GM18508 (cell line): ENCODE results near the gene CAMSAP1.

Experiments
- ATAC-seq: cut with Tn5 transposase; IDR thresholded peaks from one replicate; pipeline ENCODE4 v1.9.1; 2021; ENCODE audit warnings: moderate number of reproducible peaks; ENCODE audit not compliant: insufficient read depth, unreplicated experiment

CAMSAP1 gene

DNA sequence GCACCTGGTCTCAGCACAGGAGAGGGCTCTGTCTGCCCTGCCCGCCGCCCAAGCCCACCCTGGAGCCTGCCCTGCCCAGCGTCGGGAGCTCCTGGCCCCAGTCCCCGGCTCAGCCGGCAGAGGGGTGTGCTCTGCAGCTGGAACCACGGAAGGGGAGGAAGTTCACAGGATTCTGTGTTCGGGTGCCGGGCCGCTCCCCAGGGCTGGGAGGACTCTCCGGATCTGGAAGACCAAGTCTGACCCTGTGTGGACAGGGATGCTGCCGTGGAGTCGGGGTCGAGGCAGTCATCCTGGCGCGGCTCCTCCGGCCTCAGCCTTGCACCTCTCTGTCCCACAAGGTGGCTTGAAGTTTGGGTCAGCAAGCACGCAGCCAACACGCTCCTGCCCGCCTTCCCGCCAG is 126.7 kb downstream of the CAMSAP1 start:
- ATAC-seq, result no peak

DNA sequence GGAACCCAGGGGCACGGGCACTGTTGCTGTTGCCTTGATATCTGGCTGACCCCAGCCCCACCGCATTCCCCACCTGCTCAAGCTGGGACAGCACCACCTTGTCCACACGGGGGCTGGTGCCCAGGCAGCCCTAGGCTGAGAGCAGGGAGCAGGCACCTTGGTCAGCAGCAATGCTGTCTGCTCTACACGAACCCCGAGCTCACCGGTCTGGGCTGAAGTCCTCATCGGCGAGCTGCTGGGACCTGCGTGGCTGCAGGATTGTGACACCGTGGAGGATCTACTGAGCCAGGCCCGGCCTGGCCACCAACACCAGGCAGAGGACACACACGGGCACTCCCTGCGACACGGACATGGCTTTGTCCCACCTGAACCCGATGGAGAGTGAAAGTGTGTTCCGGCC is 127.3 kb downstream of the CAMSAP1 start:
- no peak for ATAC-seq

DNA sequence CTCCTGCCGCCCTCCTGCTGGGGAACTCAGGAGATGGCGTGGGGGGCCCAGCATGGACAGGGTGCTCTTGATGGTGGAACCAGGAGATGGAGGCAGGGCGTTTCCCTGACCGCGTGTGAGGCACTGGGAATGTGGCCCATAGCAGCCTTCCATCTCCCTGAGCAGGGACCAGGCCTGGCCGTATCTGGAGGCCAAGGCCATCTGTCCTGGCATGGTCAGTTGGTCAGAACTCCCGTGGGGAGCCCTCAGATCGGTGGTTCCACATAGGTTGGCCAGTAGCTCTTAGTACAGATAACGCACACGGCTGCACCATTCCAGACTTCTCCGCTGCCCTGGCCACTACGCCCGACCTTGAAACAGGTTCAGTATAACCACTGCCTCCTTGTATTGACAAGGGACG is 127.8 kb downstream of the CAMSAP1 start:
- no peak for ATAC-seq

- no peak for ATAC-seq
These were observed 128.9 kb downstream of the CAMSAP1 start for GRCh38 chr9:135778421-135778820.

GRCh38 chr9:135777623-135778177 is 129.6 kb downstream of the CAMSAP1 start:
- no peak for ATAC-seq

DNA sequence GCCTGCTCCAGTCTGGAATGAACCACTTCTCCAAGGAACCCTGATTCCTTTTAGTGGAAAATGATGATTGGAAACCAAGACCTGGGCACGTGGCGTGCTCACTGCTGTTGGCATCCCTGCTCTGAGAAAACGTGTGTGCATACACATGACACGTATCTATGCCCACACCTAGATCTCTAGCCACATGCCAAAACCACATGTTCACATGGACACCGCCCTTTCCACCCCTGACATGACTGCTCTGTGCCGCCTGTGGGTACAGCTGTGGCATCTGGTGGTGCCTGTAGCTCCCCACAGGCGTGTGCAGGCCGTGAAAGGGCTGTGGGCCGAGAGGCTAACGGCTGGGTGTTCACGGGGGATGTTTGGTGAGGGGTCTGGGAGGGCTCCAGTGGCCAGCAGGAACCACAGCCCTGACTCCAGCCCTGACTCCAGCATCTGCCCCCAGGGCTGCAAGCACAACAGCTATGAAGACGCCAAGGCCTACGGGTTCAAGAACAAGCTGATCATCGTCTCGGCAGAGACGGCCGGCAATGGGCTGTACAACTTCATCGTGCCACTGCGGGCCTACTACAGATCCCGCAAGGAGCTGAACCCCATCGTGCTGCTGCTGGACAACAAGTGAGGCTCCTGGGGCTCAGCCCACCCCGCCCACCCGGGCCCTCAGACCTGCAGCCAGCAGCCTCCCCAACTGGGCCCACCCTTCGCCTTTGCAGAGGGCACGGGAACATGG is 130.3 kb downstream of the CAMSAP1 start:
- no peak for ATAC-seq

DNA sequence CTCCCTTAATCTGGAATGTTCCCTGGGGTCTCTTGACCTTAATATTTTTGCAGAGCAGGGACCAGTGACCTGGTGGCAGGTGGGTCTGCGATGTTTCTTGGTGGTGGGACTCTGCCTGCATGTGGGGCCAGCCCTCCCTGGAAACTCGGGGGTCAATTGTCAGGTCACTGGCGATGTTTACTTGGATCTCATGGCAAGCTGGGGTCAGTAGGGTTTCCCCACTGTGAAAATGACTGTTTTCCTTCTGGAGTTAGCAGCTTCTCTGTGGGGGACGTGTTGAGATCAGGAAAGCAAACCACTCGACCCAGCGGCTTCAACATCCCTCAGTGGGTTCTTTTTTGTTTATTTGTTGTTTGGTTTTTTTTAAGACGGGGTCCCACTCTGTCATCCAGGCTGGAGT is 131.4 kb downstream of the CAMSAP1 start:
- ATAC-seq, result no peak

GRCh38 chr9:135774794-135775525 is 132.4 kb downstream of the CAMSAP1 start:
- no peak for ATAC-seq

DNA sequence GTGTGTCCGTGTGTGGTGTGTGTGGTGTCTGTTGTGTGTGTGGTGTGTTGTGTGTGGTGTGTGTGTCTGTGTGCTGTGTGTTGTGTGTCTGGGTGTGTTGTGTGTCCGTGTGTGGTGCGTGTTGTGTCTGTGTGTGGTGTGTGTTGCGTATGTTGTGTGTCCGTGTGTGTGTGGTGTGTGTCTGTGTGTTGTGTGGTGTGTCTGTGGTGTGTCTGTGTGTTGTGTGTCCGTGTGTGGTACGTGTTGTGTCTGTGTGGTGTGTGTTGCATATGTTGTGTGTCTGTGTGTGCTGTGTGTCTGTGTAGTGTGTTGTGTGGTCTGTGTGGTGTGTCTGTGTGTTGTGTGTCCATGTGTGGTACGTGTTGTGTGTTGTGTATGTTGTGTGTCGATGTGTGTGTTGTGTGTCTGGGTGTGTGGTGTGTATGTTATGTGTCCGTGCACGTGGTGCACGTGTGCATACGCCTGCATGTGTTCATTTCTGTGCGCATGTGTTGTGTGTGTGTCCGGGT is 133.1 kb downstream of the CAMSAP1 start:
- no peak for ATAC-seq

- no peak for ATAC-seq
These were observed 133.7 kb downstream of the CAMSAP1 start for GRCh38 chr9:135773530-135774238.

GRCh38 chr9:135772702-135773493 is 134.4 kb downstream of the CAMSAP1 start:
- ATAC-seq, result no peak

GRCh38 chr9:135772056-135772646 is 135.2 kb downstream of the CAMSAP1 start:
- no peak for ATAC-seq

GRCh38 chr9:135771401-135772051 is 135.8 kb downstream of the CAMSAP1 start:
- ATAC-seq, result no peak

- ATAC-seq, result no peak
These were observed 136.6 kb downstream of the CAMSAP1 start for GRCh38 chr9:135770771-135771170.

GRCh38 chr9:135770203-135770535 is 137.2 kb downstream of the CAMSAP1 start:
- ATAC-seq, result no peak

GRCh38 chr9:135769489-135770202 is 137.7 kb downstream of the CAMSAP1 start:
- ATAC-seq, result no peak

- no peak for ATAC-seq
These were observed 138.7 kb downstream of the CAMSAP1 start for GRCh38 chr9:135768516-135769218.

DNA sequence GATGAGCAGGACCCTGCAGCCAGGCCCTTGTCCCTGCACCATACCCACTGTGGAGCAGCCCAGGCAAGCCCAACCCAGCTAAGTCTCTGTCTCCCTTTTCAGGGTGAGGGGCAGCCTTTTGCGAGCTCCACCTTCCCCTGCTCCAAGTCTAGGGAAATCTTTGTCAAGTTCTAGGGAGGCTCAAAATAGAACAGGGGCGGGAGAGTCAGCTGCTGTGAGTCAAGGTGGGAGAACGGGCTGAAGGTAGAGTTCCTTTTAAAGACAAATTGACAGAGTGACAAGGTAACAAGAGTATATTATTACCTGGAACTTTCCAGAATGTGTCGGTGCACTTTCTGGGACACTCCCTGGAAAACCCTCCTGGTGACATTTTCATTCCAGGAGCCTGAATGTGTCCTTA is 140.6 kb downstream of the CAMSAP1 start:
- no peak for ATAC-seq
